H4 (cell line): ENCODE results near the gene RAB29. TPM values are rescaled to one million over a fixed set of nuclear protein-coding genes. Genes with fewer than 3 reads are reported as not detected.
"Not testable (repeated sequence)": the region's sequence is repeated elsewhere in the genome, so short reads cannot be mapped to it uniquely, and the experiment has no call there.

ENCODE experiments used
- DNase-seq: peaks from one replicate; pipeline ENCODE4 v3.0.0-alpha.2; 2015; ENCODE audit warnings: low spot score
- total RNA-seq: library from RNA; depleted of rRNA; stranded (reverse); fragments of >200 nt; shearing (Covaris generic); gene quantifications from 2 replicates; pipeline ENCODE4 v1.2.3, GENCODE V29; 2014; rRNA removed

Gene RAB29
- 15.5 and 15.8 TPM in 2 replicates for total RNA-seq

GRCh38 chr1:205775015-205775716 lies at the start of gene RAB29:
TSS of gene RAB29 (minus strand) at chr1:205775482. CDS start at chr1:205774956, 526 bp downstream.
- DNase-seq = peak; percentile 68

DNA sequence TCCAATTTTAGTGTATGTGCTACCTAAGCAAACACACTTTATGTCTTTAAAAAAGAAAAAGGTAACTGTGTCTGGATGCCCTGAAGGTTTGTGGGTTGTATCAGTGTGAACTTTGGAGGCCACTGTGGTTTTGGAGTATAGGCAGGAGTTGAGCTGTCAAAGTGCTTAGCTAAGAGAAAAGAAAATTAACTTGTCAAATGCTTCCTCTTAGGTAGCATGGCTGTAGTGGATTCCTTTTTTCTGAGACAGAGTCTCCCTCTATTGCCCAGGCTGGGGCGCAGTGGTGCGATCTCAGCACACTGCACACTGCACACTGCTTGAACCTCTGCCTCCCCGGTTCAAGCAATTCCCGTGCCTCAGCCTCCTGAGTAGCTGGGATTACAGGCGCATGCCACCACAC lies 48.9 kb upstream of the RAB29 start:
- no peak for DNase-seq

DNA sequence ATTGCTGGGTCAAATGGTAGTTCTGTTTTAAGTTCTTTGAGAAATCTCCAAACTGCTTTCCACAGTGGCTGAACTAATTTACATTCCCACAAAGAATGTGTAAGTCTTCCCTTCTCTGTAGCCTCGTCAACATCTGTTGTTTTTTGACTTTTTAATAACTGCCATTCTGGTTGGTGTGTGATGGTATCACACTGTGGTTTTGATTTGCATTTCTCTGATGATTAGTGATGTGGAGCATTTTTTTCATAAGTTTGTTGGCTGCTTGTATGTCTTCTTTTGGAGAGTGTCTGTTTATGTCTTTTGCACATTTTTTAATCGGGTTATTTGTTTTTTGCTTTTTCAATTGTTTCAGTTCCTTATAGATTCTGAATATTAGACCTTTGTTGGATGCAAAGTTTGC lies 48.0 kb upstream of the RAB29 start:
- DNase-seq = not testable (repeated sequence)

GRCh38 chr1:205822397-205822796 lies 47.1 kb upstream of the RAB29 start:
- DNase-seq = no peak

DNA sequence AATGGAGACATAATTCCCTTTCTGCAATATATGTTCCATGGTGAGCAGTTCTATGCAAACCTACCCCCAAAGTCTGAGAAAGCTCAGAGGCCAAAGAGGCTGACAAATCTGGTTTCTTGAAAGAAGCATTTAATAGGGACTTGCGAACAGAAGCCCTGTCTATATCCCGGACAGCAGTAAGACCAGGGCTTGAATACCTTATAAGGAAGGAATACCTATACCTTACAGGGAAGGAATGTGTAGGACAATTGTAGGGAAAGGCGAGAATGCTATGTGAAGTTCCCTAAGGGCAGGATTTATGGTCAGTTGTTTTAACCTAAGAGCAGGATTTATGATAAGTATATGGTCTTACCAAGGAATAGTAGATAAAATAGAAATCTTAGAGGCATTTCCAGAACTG lies 42.7 kb upstream of the RAB29 start:
- no peak for DNase-seq

DNA sequence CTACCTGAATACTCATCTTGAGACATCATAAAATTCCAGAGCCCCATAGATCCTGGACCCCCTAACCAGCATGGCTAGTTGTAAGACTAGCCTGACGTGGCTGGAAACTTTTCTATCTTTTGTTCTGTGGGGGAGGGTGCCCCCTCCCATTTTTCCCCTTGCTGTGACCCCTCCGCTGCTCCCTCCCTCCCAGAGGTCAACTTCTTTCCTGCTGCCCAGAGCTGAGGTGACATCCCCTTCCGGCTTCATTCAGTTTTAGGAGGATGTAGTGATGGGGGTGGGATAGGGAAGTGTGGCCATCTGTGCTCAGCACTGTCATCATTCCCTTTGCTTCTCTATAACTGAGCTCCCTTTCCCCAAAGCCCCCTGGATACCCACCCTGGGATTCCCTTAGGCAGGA lies 42.1 kb upstream of the RAB29 start:
- DNase-seq = no peak

GRCh38 chr1:205813755-205814058 lies 38.4 kb upstream of the RAB29 start:
- DNase-seq = no peak

GRCh38 chr1:205812878-205813754 lies 37.8 kb upstream of the RAB29 start, which contains the start of gene SLC41A1:
TSS of gene SLC41A1 (minus strand) at chr1:205813198. CDS start at chr1:205810441, 2,757 bp downstream.
- peak; percentile 86 for DNase-seq

- DNase-seq = no peak
Measured at GRCh38 chr1:205812271-205812877, 37.1 kb upstream of the RAB29 start.

- no peak for DNase-seq
Measured at GRCh38 chr1:205811660-205812059, 36.4 kb upstream of the RAB29 start.

DNA sequence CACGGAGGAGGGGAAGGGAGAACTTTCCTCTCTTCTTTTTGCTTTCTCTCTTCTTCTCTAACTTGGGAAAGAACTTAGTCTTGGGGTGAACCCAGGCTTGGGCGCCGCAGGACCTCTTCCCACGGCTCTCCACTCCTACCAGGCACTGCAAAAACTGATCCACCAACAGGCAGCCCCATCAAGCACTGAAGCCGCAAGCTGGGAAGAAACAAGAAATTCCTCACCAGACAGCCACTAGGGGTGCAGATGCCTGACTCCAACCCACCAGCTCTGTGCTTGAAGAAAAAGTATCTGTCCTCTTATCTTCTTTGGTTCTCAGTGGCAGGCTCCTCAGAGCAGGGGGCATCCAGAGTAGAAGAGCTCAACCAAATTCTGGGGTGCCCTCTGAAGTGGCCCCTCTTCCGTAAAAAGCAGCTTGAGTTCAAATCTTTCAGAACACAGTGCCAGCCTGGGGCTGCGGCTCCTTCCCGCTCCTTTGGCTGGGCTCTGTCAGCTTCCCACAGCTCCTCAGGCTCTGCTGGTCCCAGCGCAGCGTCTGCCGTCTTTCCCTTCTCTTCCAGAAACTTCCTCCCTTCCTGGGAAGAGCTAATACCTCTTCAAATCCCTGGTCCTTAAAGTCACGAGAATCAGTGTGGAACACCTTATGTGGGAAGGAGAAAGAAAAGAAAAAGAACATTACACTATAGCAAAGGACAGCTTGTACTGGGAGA lies 35.3 kb upstream of the RAB29 start:
- no peak for DNase-seq

DNA sequence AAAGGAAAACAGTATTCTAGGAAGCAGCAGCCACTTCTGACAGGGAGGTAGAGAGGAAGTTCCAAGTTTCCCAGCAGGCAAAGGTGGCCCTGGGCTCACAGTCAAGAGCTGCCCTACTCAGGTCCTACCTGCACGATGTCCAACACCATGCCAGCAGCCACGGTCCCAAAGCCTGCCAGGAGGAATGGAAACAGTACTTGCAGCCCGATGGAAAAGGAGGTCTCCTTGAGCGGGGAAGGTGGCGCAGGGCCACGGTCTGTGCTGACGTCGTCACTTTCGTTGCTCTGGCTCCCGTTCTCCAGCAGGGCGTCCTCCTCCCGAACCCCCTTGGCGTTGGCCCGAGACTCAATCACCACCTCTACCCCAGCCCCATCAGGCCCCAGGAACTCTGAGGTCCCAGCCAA lies 34.7 kb upstream of the RAB29 start:
- no peak for DNase-seq

DNA sequence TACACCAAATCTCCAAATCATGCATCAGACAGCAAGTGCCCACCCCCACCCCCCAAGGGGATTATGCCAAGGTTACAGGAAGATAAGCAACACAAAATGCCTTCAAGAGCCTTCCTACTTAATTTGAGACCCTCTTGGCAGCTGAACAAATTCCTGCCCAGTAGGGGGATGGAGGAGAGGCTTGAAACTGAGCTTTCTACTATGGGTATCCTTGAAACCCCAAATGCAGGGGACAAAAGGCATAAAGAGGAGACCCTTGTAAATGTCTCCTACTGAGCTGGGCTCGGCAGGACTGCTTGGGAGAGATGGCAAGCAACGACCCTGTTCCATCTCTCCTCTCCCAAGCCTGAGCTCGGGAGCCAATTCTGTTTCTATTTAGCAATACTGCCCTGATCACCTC lies 34.2 kb upstream of the RAB29 start:
- DNase-seq = no peak

- no peak for DNase-seq
Measured at GRCh38 chr1:205805082-205805711, 29.9 kb upstream of the RAB29 start.

- DNase-seq = no peak
Measured at GRCh38 chr1:205804605-205805004, 29.3 kb upstream of the RAB29 start.

GRCh38 chr1:205803986-205804385 lies 28.7 kb upstream of the RAB29 start:
- DNase-seq = no peak

GRCh38 chr1:205802060-205802459 lies 26.8 kb upstream of the RAB29 start:
- no peak for DNase-seq

DNA sequence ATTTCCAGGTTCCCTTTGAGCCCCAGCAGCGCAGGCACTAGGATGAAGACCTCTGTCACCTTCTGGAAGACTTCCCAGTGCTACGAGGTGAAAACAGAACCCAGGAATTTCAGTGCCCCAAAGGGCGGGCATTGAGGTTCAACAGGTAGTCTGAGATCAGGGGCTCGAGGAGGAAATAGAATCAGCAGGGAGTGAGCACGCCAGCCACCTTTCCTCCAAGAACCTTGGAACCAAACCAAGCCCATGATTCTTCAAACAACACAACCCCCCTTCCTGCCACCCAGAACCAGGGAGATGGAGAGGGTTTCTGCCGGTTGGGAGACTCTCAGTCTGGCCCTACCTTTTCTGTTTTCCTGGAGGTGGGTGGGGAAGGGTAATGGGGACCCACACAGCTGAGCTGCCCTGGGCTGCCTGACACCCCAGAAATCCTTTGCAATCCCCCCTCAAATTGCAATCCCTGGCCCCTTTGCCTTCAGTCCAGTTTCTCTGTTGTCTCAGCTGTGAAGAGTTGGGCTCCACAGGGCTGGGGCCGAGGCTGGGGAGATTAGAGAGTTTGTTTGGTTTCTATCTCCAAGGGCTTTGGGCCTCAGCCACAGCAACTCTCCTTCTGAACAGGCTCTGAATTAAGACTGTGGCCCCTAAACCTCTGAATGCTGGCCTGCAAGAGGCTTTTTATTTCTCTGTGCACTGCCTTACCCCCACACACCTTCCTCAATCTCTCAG lies 25.9 kb upstream of the RAB29 start:
- no peak for DNase-seq

DNA sequence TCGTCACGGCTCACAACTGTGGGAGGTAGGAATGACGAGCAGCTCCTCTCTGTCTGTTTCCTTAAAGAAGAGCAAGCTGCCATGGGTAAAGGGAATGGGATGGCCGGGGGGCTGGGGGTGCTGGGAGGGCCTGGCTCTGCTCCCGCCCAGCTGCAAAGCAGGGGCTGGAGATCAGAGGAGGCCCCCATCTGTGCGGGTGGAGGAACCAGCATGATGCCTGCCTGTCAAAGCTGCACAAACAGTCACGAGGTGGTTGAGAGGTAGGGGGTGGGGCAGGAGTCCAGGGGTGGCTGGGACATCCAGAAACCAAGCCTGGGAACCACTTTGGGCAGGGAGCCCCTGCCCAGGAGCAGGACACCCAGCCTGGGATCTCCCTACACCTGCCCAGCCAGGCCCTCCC lies 25.1 kb upstream of the RAB29 start:
- no peak for DNase-seq

- DNase-seq = no peak
Measured at GRCh38 chr1:205798577-205798976, 23.3 kb upstream of the RAB29 start.

GRCh38 chr1:205797168-205797567 lies 21.9 kb upstream of the RAB29 start:
- no peak for DNase-seq
